Rectal smooth muscle tissue (tissue), 1 donor: ENCODE data around the gene MTHFD1.

ENCODE experiments used
- H3K27ac ChIP-seq: one replicate; pipeline ENCODE4 v1.7.0; 2013; ENCODE audit warnings: low read depth, low read length, inconsistent platforms
- H3K27me3 ChIP-seq: one replicate; pipeline ENCODE4 v1.7.0; 2013; ENCODE audit warnings: low read length; ENCODE audit not compliant: control insufficient read depth, insufficient read depth
- H3K36me3 ChIP-seq: one replicate; pipeline ENCODE4 v1.7.0; 2013; ENCODE audit warnings: low read length; ENCODE audit not compliant: control insufficient read depth, insufficient read depth
- H3K4me1 ChIP-seq: one replicate; pipeline ENCODE4 v1.7.0; 2013; ENCODE audit warnings: low read length; ENCODE audit not compliant: control insufficient read depth, insufficient read depth
- H3K4me3 ChIP-seq: one replicate; pipeline ENCODE4 v1.7.0; 2013; ENCODE audit warnings: low read length
- H3K9ac ChIP-seq: one replicate; pipeline ENCODE4 v1.7.0; 2013; ENCODE audit warnings: low read length

The MTHFD1 gene

DNA sequence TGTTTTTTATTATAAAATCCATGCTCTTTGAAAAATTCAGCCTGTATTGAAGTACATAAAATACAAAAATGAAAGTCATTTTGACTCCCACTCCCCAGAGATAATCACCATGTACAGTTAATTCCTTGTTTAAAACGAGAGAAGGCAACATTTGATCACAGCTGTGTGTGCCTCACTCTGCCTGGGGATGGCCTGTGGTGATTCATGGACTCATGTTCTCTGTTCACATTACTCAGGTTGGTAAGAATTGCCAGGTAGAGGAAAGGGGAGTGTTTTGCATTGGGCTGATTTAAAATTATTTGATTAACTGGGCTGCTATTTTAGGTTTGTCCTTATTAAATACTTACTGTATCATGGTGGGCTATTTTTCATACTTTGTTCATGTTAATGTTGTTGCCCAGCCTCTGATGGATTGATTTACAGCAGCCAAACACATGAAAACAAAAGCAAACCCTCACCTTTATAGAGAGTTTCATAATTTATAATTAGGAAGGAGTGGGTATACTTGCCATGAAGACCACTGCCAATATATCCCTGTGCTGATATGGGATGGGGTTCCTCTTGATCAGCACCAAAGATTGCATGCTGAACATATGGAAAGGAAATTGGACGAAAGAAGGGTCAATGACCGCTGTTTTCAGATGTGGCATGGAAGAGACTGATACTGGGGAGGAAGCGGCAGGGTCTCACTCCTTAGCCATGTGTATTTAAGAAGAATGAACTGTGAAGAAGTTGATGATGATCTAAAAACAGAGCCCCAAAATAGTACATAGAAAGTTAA lies 119.4 kb downstream of the MTHFD1 start:
- H3K4me1 ChIP-seq = peaks cover 6% of the 10 kb centered on the region
- H3K27ac ChIP-seq = no peak overlapping the region
- H3K9ac ChIP-seq = no peak overlapping the region
- H3K36me3 ChIP-seq = no peaks in the 10 kb centered on the region
- no peak overlapping the region for H3K4me3 ChIP-seq
- H3K27me3 ChIP-seq = no peaks in the 10 kb centered on the region

DNA sequence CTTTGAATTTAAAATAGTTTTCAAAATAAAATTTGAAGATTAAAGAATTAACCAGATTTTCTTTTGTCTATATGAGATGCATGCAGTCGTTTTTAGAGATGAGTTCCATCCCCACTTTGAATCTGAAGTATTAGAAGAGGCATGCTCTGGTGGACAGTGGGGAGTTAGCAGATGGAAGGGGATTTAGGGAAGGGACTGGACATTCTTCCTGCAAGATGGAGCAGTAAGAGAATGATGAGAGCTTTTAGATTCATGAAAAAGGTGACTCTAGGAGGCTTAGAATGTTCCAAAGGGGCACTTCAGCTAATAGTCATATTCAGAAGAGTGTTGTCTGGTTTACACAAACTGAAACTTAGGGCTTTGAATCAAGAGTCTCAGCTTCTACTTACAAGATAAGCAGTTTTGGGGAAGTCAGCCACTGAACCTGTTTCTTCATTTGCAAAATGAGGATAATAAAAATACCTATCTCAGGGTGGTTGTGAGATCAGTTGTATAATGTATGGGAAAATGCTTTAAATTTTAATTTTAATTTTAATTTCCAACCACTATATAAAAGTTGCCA lies 120.1 kb downstream of the MTHFD1 start:
- H3K9ac ChIP-seq = no peak overlapping the region
- peaks cover 4% of the 10 kb centered on the region for H3K4me1 ChIP-seq
- H3K27me3 ChIP-seq = no peaks in the 10 kb centered on the region
- no peak overlapping the region for H3K27ac ChIP-seq
- H3K4me3 ChIP-seq = no peak overlapping the region
- no peaks in the 10 kb centered on the region for H3K36me3 ChIP-seq

DNA sequence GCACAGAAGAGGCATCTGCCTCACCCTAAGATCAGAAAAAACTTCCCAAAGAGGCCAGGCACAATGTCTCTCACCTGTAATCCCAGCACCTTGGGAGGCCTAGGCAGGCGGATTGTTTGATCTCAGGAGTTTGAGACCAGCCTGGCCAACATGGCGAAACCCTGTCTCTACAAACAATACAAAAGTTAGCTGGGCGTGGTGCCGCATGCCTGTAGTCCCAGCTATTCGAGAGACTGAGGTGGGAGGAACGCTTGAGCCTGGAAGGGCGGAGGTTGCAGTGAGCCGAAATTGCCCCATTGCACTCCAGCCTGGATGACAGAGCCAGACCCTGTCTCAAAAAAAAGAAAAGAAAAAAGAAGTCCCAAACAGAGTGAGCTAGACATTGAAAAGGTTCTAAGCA lies 120.9 kb downstream of the MTHFD1 start:
- no peaks in the 10 kb centered on the region for H3K36me3 ChIP-seq
- peaks cover 4% of the 10 kb centered on the region for H3K4me1 ChIP-seq
- H3K27me3 ChIP-seq = no peaks in the 10 kb centered on the region
- H3K27ac ChIP-seq = no peak overlapping the region
- no peak overlapping the region for H3K4me3 ChIP-seq
- no peak overlapping the region for H3K9ac ChIP-seq
